K562 (cell line): ENCODE results near the gene TMEM139. TPM values are rescaled to one million over a fixed set of nuclear protein-coding genes. Genes with fewer than 3 reads are reported as not detected.

Experiments
- ATAC-seq: fragments of 200-7000 bp; cut with Tn5 transposase; 3 replicates; pipeline ENCODE4 v1.9.1; 2020; ENCODE audit warnings: moderate library complexity
- BruUV-seq: library from RNA; stranded (reverse); fragments of 400-500 nt; replicated peaks from 2 replicates; lab custom pipeline; 2021; lab: Mats Ljungman, UMichigan
- CTCF ChIA-PET: fragments of 300-600 bp; formaldehyde crosslinking; extraction: SDS; loops from one replicate; lab custom pipeline; 2021; ENCODE audit warnings: low intra/inter-chr PET ratio; lab: Yijun Ruan, JAX
- POLR2A ChIA-PET: fragments of 300-600, 350-650 bp; sonication (Branson Sonifier 250); formaldehyde crosslinking; extraction: SDS; loops from one replicate; lab custom pipeline; 2021; ENCODE audit warnings: antibody characterized with exemption, inconsistent platforms; lab: Yijun Ruan, JAX
- DNase-seq, 4 experiments: peaks; one replicate each; pipeline versions ENCODE4 v3.0.0 to v3.0.0-alpha.2; 2011 to 2018; ENCODE audit warnings: low spot score in 3 of 4, mixed read lengths in 3 of 4; ENCODE audit errors: extremely low read depth in 1 of 4
- FAIRE-seq: peaks from 2 replicates; lab custom pipeline; 2011; peaks lifted over from hg19 to GRCh38; lab: Jason Lieb, UNC
- H2AFZ ChIP-seq: 2 replicates; pipeline ENCODE4 v1.6.0; 2011; ENCODE audit warnings: low read depth, low read length, control low read depth, inconsistent platforms
- H3K27ac ChIP-seq: fragments of 200-600 bp; 3 replicates; pipeline ENCODE4 v1.8.0; 2011; ENCODE audit warnings: low read depth, mild to moderate bottlenecking, control low read depth, inconsistent platforms, low read length, moderate library complexity, mixed read lengths; ENCODE audit errors: extremely low read depth
- H3K27me3 ChIP-seq, 2 experiments: fragments of 300-600 bp in 1 of 2; 2 replicates in 1 of 2; 3 replicates in 1 of 2; pipeline versions ENCODE4 v1.6.0 to v1.8.0; 2011; ENCODE audit warnings: inconsistent platforms in 2 of 2, low read length in 2 of 2, mild to moderate bottlenecking in 1 of 2, mixed read lengths in 1 of 2, moderate library complexity in 1 of 2; ENCODE audit not compliant: control insufficient read depth in 2 of 2, insufficient read depth in 2 of 2
- H3K36me3 ChIP-seq: fragments of 300-600 bp; 3 replicates; pipeline ENCODE4 v1.8.0; 2011; ENCODE audit warnings: mild to moderate bottlenecking, low read length, inconsistent platforms; ENCODE audit not compliant: control insufficient read depth, insufficient read depth
- H3K4me1 ChIP-seq, 2 experiments: fragments of 200-600 bp in 1 of 2; replicated peaks in 1 of 2; 2 replicates in 1 of 2; 3 replicates in 1 of 2; pipeline versions ENCODE4 v1.5.1 to v1.8.0; 2011; ENCODE audit warnings: inconsistent platforms in 2 of 2, low read length in 2 of 2, mild to moderate bottlenecking in 1 of 2, mixed read lengths in 1 of 2, moderate library complexity in 1 of 2; ENCODE audit not compliant: control insufficient read depth in 2 of 2, insufficient read depth in 2 of 2
- H3K4me2 ChIP-seq: 2 replicates; pipeline ENCODE4 v1.6.1; 2011; ENCODE audit warnings: low read length, control low read depth, inconsistent platforms, mixed read lengths; ENCODE audit not compliant: insufficient read depth
- H3K4me3 ChIP-seq: fragments of 200-600 bp; sonication (generic), shearing (Covaris generic); 2 replicates; pipeline ENCODE4 v1.5.1; 2016; ENCODE audit warnings: control low read depth, inconsistent platforms
- H3K79me2 ChIP-seq: fragments of 200-600 bp; 3 replicates; pipeline ENCODE4 v1.8.0; 2011; ENCODE audit warnings: low read length, inconsistent platforms; ENCODE audit not compliant: control insufficient read depth, insufficient read depth
- H3K9ac ChIP-seq, 2 experiments: 2 replicates each; pipeline versions ENCODE4 v1.6.0 to v1.6.1; 2011; ENCODE audit warnings: low read depth in 2 of 2, low read length in 2 of 2, control low read depth in 1 of 2, inconsistent platforms in 1 of 2, mild to moderate bottlenecking in 1 of 2, mixed read lengths in 1 of 2; ENCODE audit not compliant: insufficient read depth in 1 of 2
- H3K9me1 ChIP-seq: one replicate; pipeline ENCODE4 v1.6.0; 2011; ENCODE audit warnings: inconsistent platforms, mild to moderate bottlenecking, low read length, moderate library complexity; ENCODE audit not compliant: control insufficient read depth, insufficient read depth
- H3K9me3 ChIP-seq: replicated peaks from 2 replicates; pipeline ENCODE4 v1.5.1; 2011; ENCODE audit warnings: low read depth, low read length, inconsistent platforms; ENCODE audit not compliant: control insufficient read depth, insufficient read depth
- H4K20me1 ChIP-seq: replicated peaks from 2 replicates; pipeline ENCODE4 v1.6.1; 2011; ENCODE audit warnings: low read length, inconsistent platforms, mixed read lengths; ENCODE audit not compliant: control insufficient read depth, insufficient read depth
- ATF2 ChIP-seq: sonication (generic); formaldehyde crosslinking; IDR thresholded peaks from 2 replicates; pipeline ENCODE4 v1.8.1; 2022; ENCODE audit warnings: missing genetic modification reagents
- BACH1 ChIP-seq: fragments of 200-800 bp; sonication (Bioruptor generic); IDR thresholded peaks from 2 replicates; pipeline ENCODE4 v1.6.1; 2016; ENCODE audit warnings: missing genetic modification characterization, missing compliant biosample characterization
- CC2D1A ChIP-seq: fragments of 450-650 bp; IDR thresholded peaks from 2 replicates; pipeline ENCODE4 v1.6.1; 2017; ENCODE audit warnings: mild to moderate bottlenecking
- CEBPB ChIP-seq: fragments of 450-650 bp; IDR thresholded peaks from 2 replicates; pipeline ENCODE4 v1.6.1; 2016; ENCODE audit warnings: missing genetic modification characterization, missing compliant biosample characterization
- E2F4 ChIP-seq: sonication (generic); formaldehyde crosslinking; IDR thresholded peaks from 2 replicates; pipeline ENCODE4 v1.8.0; 2022; ENCODE audit warnings: mild to moderate bottlenecking, low read depth, missing genetic modification reagents
- EHMT2 ChIP-seq: fragments of 450-650 bp; IDR thresholded peaks from 2 replicates; pipeline ENCODE4 v1.6.1; 2018; ENCODE audit warnings: antibody characterized with exemption
- LEF1 ChIP-seq: fragments of 450-650 bp; IDR thresholded peaks from 2 replicates; pipeline ENCODE4 v1.6.1; 2016; ENCODE audit warnings: mild to moderate bottlenecking
- MBD1 ChIP-seq: fragments of 250-450 bp; sonication (Bioruptor Pico); IDR thresholded peaks from 2 replicates; pipeline ENCODE4 v1.8.0; 2022; ENCODE audit warnings: inconsistent platforms
- NCOA2 ChIP-seq, 2 experiments: fragments of 450-650 bp; IDR thresholded peaks; 2 replicates each; pipeline ENCODE4 v1.6.1; 2018; ENCODE audit warnings: mild to moderate bottlenecking in 2 of 2, moderate library complexity in 1 of 2; ENCODE audit not compliant: partially characterized antibody in 2 of 2
- ZBTB43 ChIP-seq: sonication (generic); formaldehyde crosslinking; IDR thresholded peaks from 2 replicates; pipeline ENCODE4 v1.8.0; 2023; ENCODE audit warnings: mild to moderate bottlenecking, missing genetic modification reagents
- ZNF175 ChIP-seq: fragments of 200-800 bp; sonication (Bioruptor generic); IDR thresholded peaks from 2 replicates; pipeline ENCODE4 v1.6.1; 2016; ENCODE audit warnings: low read depth, mild to moderate bottlenecking, missing genetic modification characterization, missing compliant biosample characterization
- ZNF282 ChIP-seq: sonication (generic); formaldehyde crosslinking; IDR thresholded peaks from 2 replicates; pipeline ENCODE4 v1.8.1; 2023; ENCODE audit warnings: missing genetic modification reagents
- ZNF511 ChIP-seq: sonication (generic); formaldehyde crosslinking; IDR thresholded peaks from 2 replicates; pipeline ENCODE4 v1.8.0; 2022; ENCODE audit warnings: mild to moderate bottlenecking, missing genetic modification reagents
- ZNF583 ChIP-seq: fragments of 250-450 bp; sonication (Bioruptor Pico); IDR thresholded peaks from 2 replicates; pipeline ENCODE4 v1.4.0; 2020
- ZNF764 ChIP-seq: fragments of 250-450 bp; sonication (Bioruptor Pico); IDR thresholded peaks from 2 replicates; pipeline ENCODE4 v1.4.0; 2020; ENCODE audit warnings: low read depth, mild to moderate bottlenecking, moderate library complexity
- WGBS: fragments of 100-300 bp; shearing (Covaris generic); methylation state at CpG from one replicate; pipeline ENCODE4 v1.1.6; 2016; ENCODE audit warnings: low coverage, mixed read lengths; ENCODE audit not compliant: insufficient coverage; ENCODE audit errors: missing lambda C conversion rate; 5-methylcytosine and 5-hydroxymethylcytosine counted together
- in situ Hi-C: fragments of 300-500 bp; cut with MboI; formaldehyde crosslinking; loops from 4 replicates; pipeline ENCODE4 v1.15.0; 2018; ENCODE audit warnings: inconsistent platforms, mixed read lengths
- intact Hi-C: fragments of 100-400 bp; cut with micrococcal nuclease; formaldehyde crosslinking; loops from 2 replicates; pipeline ENCODE4 v1.14.2; 2022
- polyA plus RNA-seq, 8 experiments: library from polyadenylated mRNA; depleted of rRNA in 4 of 8; stranded (reverse) in 5 of 8; unstranded in 3 of 8; fragments of >200 nt; fragmentation: Nextera tagmentation in 2 of 8; fragmentation: Illumina TruSeq in 1 of 8; extraction: Ambion mirVana in 2 of 8; extraction: Trizol in 1 of 8; gene quantifications; 2 replicates each; pipeline versions ENCODE4 v1.2.1 to v1.2.3, GENCODE V29; 2011 to 2014; ENCODE audit warnings: inconsistent platforms in 1 of 8, missing spikeins in 1 of 8
- total RNA-seq, 7 experiments: library from RNA; depleted of rRNA in 6 of 7; stranded (reverse); fragments of >200 nt in 6 of 7; fragmentation: Illumina TruSeq in 2 of 7; extraction: Trizol in 2 of 7; gene quantifications; 2 replicates each; pipeline versions ENCODE4 v1.2.1 to v1.2.3, GENCODE V29; 2011 to 2021; ENCODE audit warnings: low replicate concordance in 1 of 7

The TMEM139 gene
- total and polyA plus RNA-seq, 9 of the 15 experiments (the other 6 are each of a cell fraction or from before 2014, with no cell fraction given): 0.27 to 1.8 (median 0.79) TPM

GRCh38 chr7:143318661-143319060, 33.9 kb downstream of the TMEM139 start (continued):
- TF ChIP-seq ZNF511 (CRISPR knock-in tag) (no peak), CEBPB (tag) (peak; percentile 81), ZNF764 (CRISPR knock-in tag) (no peak)

GRCh38 chr7:143320620-143321019, 35.9 kb downstream of the TMEM139 start:
- no peak for FAIRE-seq
- ChIA-PET CTCF (interaction anchor here (0.6 kb wide), 1 partner anchor 14 kb away, joined by 3 read pairs; no protein-coding TSS in a partner anchor), POLR2A (interaction anchor here (1.5 kb wide), 1 partner anchor 11 kb away, joined by 5 read pairs; no protein-coding TSS in a partner anchor)
- 8% methylated on average over 9 of the region's 9 CpGs for WGBS
- Histone ChIP-seq H3K9me3 (no peaks in the 10 kb centered on the region), H3K9ac (no peak overlapping the region), H3K79me2 (no peaks in the 10 kb centered on the region), H2AFZ (no peak overlapping the region), H3K4me3 (no peak overlapping the region), H4K20me1 (no peaks in the 10 kb centered on the region), H3K4me1 (peaks cover 0 to 3% of the 10 kb centered on the region in 2 experiments; a peak in 1 of 5 replicates), H3K27me3 (peaks cover 47 to 74% of the 10 kb centered on the region in 2 experiments; a peak in 4 of 5 replicates), H3K4me2 (no peak overlapping the region), H3K9me1 (no peaks in the 10 kb centered on the region), H3K27ac (no peak overlapping the region), H3K36me3 (no peaks in the 10 kb centered on the region)
- no TSS peak for BruUV-seq
- ATAC-seq: no peak
- in situ Hi-C loops (no loop called here), intact Hi-C loops (loop anchor here (5.0 kb wide), 1 partner anchor 97 kb away; no protein-coding TSS in a partner anchor)
- DNase-seq: no peak
- TF ChIP-seq ATF2 (CRISPR knock-in tag): no peak
- TF ChIP-seq MBD1: no peak
- no peak for TF ChIP-seq LEF1
- no peak for TF ChIP-seq E2F4
- no peak for TF ChIP-seq ZNF175 (CRISPR knock-in tag)
- TF ChIP-seq CC2D1A: no peak
- no peak for TF ChIP-seq ZBTB43
- TF ChIP-seq EHMT2: no peak
- TF ChIP-seq BACH1 (tag): no peak
- no peak for TF ChIP-seq ZNF583 (CRISPR knock-in tag)
- no peak for TF ChIP-seq ZNF282 (CRISPR knock-in tag)
- no peak for TF ChIP-seq NCOA2 (IDR thresholded peaks at IDR 0.05; ENCODE audit: partially characterized antibody in 2 of 2)
